Measurements from ENCODE around the gene SRGAP2C. TPM values are rescaled to one million over a fixed set of nuclear protein-coding genes. Genes with fewer than 3 reads are reported as not detected.
"Not testable (repeated sequence)": the region's sequence is repeated elsewhere in the genome, so short reads cannot be mapped to it uniquely, and the experiment has no call there.

SRGAP2C gene
- total RNA-seq, 2 experiments from 2014 or later: 27.4 to 29.6 TPM

GRCh38 chr1:121292590-121292989, 107.8 kb downstream of the SRGAP2C start:
- CTCF ChIA-PET: not testable (repeated sequence)

GRCh38 chr1:121293263-121294204, 108.8 kb downstream of the SRGAP2C start:
- H3K4me1 Mint-ChIP-seq; H3K9me3 Mint-ChIP-seq; POLR2A ChIA-PET; H3K27me3 Mint-ChIP-seq; H3K27ac Mint-ChIP-seq; DNase-seq; H3K36me3 Mint-ChIP-seq (ENCODE audit: low read depth); CTCF ChIA-PET; H3K4me3 Mint-ChIP-seq: not testable (repeated sequence)

More at GRCh38 chr1:121292590-121292989, 107.8 kb downstream of the SRGAP2C start:
- H3K27me3 Mint-ChIP-seq; H3K9me3 Mint-ChIP-seq; H3K4me1 Mint-ChIP-seq; DNase-seq; H3K27ac Mint-ChIP-seq; POLR2A ChIA-PET; H3K4me3 Mint-ChIP-seq; H3K36me3 Mint-ChIP-seq (ENCODE audit: low read depth): not testable (repeated sequence)

- H3K36me3 Mint-ChIP-seq (ENCODE audit: low read depth); POLR2A ChIA-PET; H3K27ac Mint-ChIP-seq; DNase-seq; H3K4me1 Mint-ChIP-seq; H3K9me3 Mint-ChIP-seq; CTCF ChIA-PET; H3K27me3 Mint-ChIP-seq; H3K4me3 Mint-ChIP-seq: not testable (repeated sequence)
Observed at GRCh38 chr1:121294205-121294570, 109.4 kb downstream of the SRGAP2C start.

- H3K27ac Mint-ChIP-seq; CTCF ChIA-PET; H3K9me3 Mint-ChIP-seq; H3K36me3 Mint-ChIP-seq (ENCODE audit: low read depth); H3K4me3 Mint-ChIP-seq; H3K4me1 Mint-ChIP-seq; POLR2A ChIA-PET; DNase-seq; H3K27me3 Mint-ChIP-seq: not testable (repeated sequence)
Observed at GRCh38 chr1:121296563-121296962, 111.8 kb downstream of the SRGAP2C start.

GRCh38 chr1:121298529-121298928, 113.8 kb downstream of the SRGAP2C start:
- CTCF ChIA-PET; H3K27ac Mint-ChIP-seq; H3K9me3 Mint-ChIP-seq; H3K27me3 Mint-ChIP-seq; POLR2A ChIA-PET; H3K36me3 Mint-ChIP-seq (ENCODE audit: low read depth); H3K4me1 Mint-ChIP-seq; H3K4me3 Mint-ChIP-seq; DNase-seq: not testable (repeated sequence)

- H3K36me3 Mint-ChIP-seq (ENCODE audit: low read depth); H3K4me3 Mint-ChIP-seq; DNase-seq; H3K27me3 Mint-ChIP-seq; H3K9me3 Mint-ChIP-seq; H3K27ac Mint-ChIP-seq; POLR2A ChIA-PET; CTCF ChIA-PET; H3K4me1 Mint-ChIP-seq: not testable (repeated sequence)
Observed at GRCh38 chr1:121299514-121300149, 114.9 kb downstream of the SRGAP2C start.

GRCh38 chr1:121301876-121302275, 117.1 kb downstream of the SRGAP2C start:
- H3K36me3 Mint-ChIP-seq (ENCODE audit: low read depth); H3K27ac Mint-ChIP-seq; H3K4me1 Mint-ChIP-seq; POLR2A ChIA-PET; H3K27me3 Mint-ChIP-seq; H3K9me3 Mint-ChIP-seq; DNase-seq; CTCF ChIA-PET; H3K4me3 Mint-ChIP-seq: not testable (repeated sequence)

- not testable (repeated sequence) for H3K4me3 Mint-ChIP-seq, H3K27me3 Mint-ChIP-seq
Observed at GRCh38 chr1:121307759-121308158, 123.0 kb downstream of the SRGAP2C start.

GRCh38 chr1:121315509-121315908, 130.7 kb downstream of the SRGAP2C start:
- POLR2A ChIA-PET; H3K4me1 Mint-ChIP-seq; H3K27me3 Mint-ChIP-seq; CTCF ChIA-PET; DNase-seq; H3K36me3 Mint-ChIP-seq (ENCODE audit: low read depth); H3K9me3 Mint-ChIP-seq; H3K27ac Mint-ChIP-seq; H3K4me3 Mint-ChIP-seq: not testable (repeated sequence)

More at GRCh38 chr1:121307759-121308158, 123.0 kb downstream of the SRGAP2C start:
- POLR2A ChIA-PET; H3K27ac Mint-ChIP-seq; H3K9me3 Mint-ChIP-seq; H3K4me1 Mint-ChIP-seq; DNase-seq; CTCF ChIA-PET; H3K36me3 Mint-ChIP-seq (ENCODE audit: low read depth): not testable (repeated sequence)

- H3K27me3 Mint-ChIP-seq; DNase-seq; H3K27ac Mint-ChIP-seq; CTCF ChIA-PET; H3K4me3 Mint-ChIP-seq; POLR2A ChIA-PET; H3K4me1 Mint-ChIP-seq; H3K36me3 Mint-ChIP-seq (ENCODE audit: low read depth); H3K9me3 Mint-ChIP-seq: not testable (repeated sequence)
Observed at GRCh38 chr1:121316081-121316480, 131.3 kb downstream of the SRGAP2C start.

GRCh38 chr1:121317491-121318468, 133.0 kb downstream of the SRGAP2C start:
- DNase-seq; POLR2A ChIA-PET; H3K9me3 Mint-ChIP-seq; H3K4me1 Mint-ChIP-seq; H3K4me3 Mint-ChIP-seq; CTCF ChIA-PET; H3K27ac Mint-ChIP-seq; H3K27me3 Mint-ChIP-seq; H3K36me3 Mint-ChIP-seq (ENCODE audit: low read depth): not testable (repeated sequence)

GRCh38 chr1:121318687-121319086, 133.9 kb downstream of the SRGAP2C start:
- H3K27me3 Mint-ChIP-seq; CTCF ChIA-PET; H3K27ac Mint-ChIP-seq; H3K4me1 Mint-ChIP-seq; H3K9me3 Mint-ChIP-seq; POLR2A ChIA-PET; DNase-seq; H3K36me3 Mint-ChIP-seq (ENCODE audit: low read depth); H3K4me3 Mint-ChIP-seq: not testable (repeated sequence)

- H3K4me3 Mint-ChIP-seq; CTCF ChIA-PET; H3K9me3 Mint-ChIP-seq; DNase-seq; POLR2A ChIA-PET; H3K27me3 Mint-ChIP-seq; H3K36me3 Mint-ChIP-seq (ENCODE audit: low read depth); H3K4me1 Mint-ChIP-seq; H3K27ac Mint-ChIP-seq: not testable (repeated sequence)
Observed at GRCh38 chr1:121321660-121322059, 136.9 kb downstream of the SRGAP2C start.
